ENCODE measurements around the gene DRC7. TPM values are rescaled to one million over a fixed set of nuclear protein-coding genes. Genes with fewer than 3 reads are reported as not detected.
A peak's percentile ranks its signal among the peaks of the same experiment; 100 is the strongest.
"Not testable (repeated sequence)": the region's sequence is repeated elsewhere in the genome, so short reads cannot be mapped to it uniquely, and the experiment has no call there.

DRC7 gene
- total RNA-seq, 1 donor from 2014 or later: not detected

GRCh38 chr16:57739756-57740422 is 45.3 kb downstream of the DRC7 start:
- DNase-seq (ENCODE audit: missing footprints) (no peak), ATAC-seq (no peak)
- intact Hi-C loops (cut with DNase I): no loop called here

- peak; percentile 45 for DNase-seq (ENCODE audit: missing footprints)
- intact Hi-C loops (cut with DNase I): no loop called here
- no peak for ATAC-seq
Observed at GRCh38 chr16:57740423-57741071, 45.9 kb downstream of the DRC7 start.

DNA sequence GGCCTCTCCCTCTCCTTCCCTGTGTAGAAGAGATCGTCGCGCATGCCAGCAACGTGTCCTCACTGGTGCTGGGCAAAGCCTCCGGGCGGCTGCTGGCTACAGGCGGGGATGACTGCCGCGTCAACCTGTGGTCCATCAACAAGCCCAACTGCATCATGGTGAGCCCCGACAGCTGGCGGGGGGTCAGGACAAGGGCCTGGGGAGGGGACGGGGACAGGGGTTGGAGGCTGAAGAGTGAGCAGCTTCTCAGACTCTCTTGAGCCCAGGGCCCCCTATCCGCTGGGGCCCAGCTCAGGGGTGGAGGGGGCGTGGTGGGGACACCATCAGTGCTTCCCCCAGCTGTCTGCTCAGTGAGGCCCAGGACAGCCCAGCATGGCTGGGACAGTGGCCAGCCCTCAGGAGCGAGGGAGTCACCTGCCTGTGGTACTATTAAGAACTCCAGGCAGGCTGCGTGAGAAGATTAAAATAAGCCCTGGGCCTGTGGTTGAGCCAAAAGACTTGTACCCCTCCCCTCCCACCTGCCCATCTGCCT is 47.1 kb downstream of the DRC7 start:
- DNase-seq (ENCODE audit: missing footprints): peak; percentile 64
- intact Hi-C loops (cut with DNase I): no loop called here
- peak; percentile 48 for ATAC-seq

DNA sequence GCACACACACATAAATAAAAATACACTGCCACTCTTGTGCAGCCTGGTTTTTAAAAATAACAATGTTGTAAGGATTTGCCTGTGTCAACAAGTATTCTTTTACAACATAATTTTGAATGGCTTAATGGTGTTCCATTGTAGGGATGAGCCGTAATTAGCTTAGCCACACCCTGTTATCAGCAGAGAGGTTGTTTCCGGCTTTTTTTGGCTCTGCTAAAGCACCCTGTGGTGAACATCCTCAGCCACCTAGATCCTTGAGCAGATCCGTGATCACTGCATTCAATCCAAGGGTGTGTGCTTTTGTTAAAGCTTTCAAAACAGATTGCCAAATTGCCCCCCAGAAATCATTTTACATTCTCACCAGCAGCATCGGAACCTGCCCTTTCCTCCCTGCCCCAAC is 47.9 kb downstream of the DRC7 start:
- no peak for ATAC-seq
- intact Hi-C loops (cut with DNase I): no loop called here
- no peak for DNase-seq (ENCODE audit: missing footprints)

- intact Hi-C loops (cut with DNase I): no loop called here
- no peak for ATAC-seq
- DNase-seq (ENCODE audit: missing footprints): peak; percentile 30
Observed at GRCh38 chr16:57743458-57743857, 48.9 kb downstream of the DRC7 start.

DNA sequence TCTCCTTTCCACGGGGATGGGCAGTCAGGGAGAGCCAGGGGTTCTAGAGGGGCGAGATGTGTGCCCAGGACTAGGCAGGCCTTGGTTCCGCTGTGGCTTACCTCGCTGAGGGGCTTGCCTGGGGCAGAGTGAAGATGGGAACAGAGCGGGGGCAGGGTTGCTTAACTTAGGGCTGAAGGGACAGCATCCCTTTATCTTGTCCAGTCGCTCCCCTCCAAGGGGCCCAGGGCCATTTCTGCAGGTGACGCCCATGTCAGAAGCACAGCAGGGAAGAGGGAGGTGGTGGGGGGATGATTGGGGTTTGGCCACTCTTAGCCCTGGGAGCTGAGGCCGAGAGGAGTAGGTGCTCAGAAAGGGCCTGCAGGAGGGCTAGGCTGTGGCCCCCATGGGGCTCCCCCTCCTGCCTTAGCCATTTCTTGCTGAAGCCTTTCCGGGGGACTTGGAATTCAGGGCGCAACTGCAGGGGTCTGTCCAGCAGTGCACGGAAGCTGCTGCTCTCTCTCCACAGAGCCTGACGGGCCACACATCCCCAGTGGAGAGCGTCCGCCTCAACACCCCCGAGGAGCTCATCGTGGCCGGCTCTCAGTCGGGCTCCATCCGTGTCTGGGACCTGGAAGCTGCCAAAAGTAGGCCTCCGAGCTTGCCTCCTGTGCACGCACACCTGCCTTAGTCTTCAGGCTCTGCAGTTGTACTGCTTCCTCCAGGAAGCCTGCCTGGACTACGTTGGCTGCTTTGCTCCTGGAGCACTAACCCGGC is 49.5 kb downstream of the DRC7 start:
- DNase-seq (ENCODE audit: missing footprints) (peak; percentile 22), ATAC-seq (no peak)
- intact Hi-C loops (cut with DNase I): no loop called here

- intact Hi-C loops (cut with DNase I): no loop called here
- peak; percentile 59 for DNase-seq (ENCODE audit: missing footprints)
- no peak for ATAC-seq
Observed at GRCh38 chr16:57744642-57744903, 50.0 kb downstream of the DRC7 start.

DNA sequence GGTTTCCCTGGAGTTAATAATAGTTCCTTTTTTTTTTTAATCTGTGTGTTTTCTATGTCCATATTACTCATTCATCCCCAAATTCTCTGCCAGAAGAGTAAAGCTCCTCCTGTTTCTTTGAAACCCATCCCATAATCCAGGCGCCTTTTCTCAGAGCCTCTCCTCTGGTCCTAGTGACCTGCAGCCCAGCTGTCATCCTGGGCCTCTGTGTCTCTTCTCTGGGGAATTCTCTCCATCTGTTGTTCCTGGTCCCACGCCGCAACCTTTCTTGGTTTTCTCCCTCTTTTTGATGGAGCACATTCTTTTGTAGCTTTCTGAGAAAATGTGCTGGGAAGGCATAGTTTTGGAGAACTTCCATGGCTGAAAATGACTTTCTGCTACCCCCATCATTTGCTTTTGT is 51.2 kb downstream of the DRC7 start:
- DNase-seq (ENCODE audit: missing footprints): peak; percentile 23

GRCh38 chr16:57746316-57746715 is 51.7 kb downstream of the DRC7 start:
- intact Hi-C loops (cut with DNase I); ATAC-seq; DNase-seq (ENCODE audit: missing footprints): not testable (repeated sequence)

More for the DNA sequence above, 51.2 kb downstream of the DRC7 start:
- no peak for ATAC-seq
- intact Hi-C loops (cut with DNase I): no loop called here

DNA sequence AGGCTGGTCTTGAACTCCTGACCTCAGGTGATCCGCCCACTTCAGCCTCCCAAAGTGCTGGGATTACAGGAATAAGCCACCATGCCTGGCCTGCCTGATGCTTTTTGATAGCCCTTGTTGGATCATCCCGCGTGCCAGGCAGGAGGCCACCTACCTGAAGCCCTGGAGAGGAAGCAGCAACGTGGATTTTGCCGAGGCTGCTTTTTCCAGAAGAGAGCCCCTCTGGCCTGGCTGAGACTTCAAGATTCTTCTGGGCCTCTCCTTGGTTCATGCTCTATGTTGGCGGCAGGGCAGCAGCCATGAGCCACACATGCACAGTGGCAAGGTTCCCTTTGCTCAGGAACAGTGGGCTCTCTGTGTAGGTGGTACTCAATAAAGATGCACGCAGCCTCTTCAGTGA is 52.5 kb downstream of the DRC7 start:
- no peak for ATAC-seq
- peak; percentile 4 for DNase-seq (ENCODE audit: missing footprints)
- intact Hi-C loops (cut with DNase I): no loop called here

- ATAC-seq (no peak), DNase-seq (ENCODE audit: missing footprints) (no peak)
- intact Hi-C loops (cut with DNase I): no loop called here
Observed at GRCh38 chr16:57747496-57747895, 52.9 kb downstream of the DRC7 start.

DNA sequence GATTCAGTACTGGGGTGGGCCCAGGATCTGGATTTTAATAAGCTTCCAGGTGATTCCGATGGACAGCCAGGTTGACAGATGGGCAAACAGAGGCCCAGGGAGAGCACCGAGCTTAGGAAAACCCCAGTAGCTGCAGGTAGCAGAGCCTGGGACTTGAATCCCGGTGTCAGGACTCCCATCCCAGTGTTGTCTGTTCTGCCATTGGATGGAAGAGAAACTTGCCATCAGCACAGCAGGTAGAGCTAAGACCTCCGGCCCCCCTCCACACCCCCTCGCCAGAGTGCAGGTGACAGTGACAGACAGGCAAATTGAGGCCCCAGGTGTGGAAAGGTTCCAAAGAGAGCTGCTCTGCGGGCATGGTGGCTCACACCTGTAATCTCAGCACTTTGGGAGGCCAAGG is 53.4 kb downstream of the DRC7 start:
- intact Hi-C loops (cut with DNase I): no loop called here
- DNase-seq (ENCODE audit: missing footprints) (peak; percentile 42), ATAC-seq (no peak)

DNA sequence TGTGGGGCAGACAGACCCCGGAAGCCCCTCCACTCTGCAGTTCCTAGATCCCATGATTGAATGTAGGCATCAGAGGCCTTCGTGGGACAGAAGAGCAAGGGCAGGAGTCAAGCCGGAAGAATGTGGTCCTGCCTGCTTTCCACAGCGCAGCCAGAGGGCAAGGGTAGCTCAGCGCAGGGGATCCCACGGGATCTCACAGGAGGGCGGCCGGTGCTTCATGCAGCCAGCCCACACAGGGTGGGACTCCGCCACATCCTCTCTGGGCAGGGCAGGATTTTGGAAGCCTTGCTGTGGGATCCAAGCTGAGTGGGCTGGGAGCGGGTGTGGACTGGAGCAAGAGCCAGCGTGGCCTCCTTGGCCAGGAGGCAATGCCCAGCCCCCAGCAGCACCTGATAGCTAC is 54.0 kb downstream of the DRC7 start:
- intact Hi-C loops (cut with DNase I): no loop called here
- ATAC-seq (no peak), DNase-seq (ENCODE audit: missing footprints) (peak; percentile 42)

DNA sequence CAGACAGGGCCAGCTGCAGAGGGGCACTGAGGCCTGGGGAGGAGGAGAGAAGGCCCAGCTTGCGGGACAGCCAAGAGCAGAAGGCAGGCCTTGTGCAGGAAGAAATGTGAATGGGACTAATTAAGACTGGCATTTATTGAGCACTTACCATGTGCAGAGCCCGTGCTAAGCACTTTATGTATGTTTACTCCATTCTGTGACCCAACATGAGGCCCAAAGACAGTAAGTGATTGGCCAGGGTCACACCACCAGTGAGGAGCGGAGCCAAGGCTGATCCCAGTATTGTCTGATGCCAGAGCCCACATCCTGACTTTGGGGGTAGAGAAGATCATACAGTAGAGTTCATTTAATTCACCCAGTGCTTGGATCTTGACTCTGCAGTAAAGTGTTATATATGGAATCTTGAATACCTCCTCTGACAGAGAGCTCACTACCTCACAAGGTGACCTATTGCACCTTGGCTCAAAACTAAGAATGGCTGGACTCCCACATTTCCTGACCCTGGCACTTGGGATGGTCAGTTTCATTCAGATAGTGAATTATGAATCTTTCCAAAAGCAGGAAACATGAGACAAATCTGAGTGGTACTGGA is 54.6 kb downstream of the DRC7 start:
- intact Hi-C loops (cut with DNase I): no loop called here
- ATAC-seq: no peak

GRCh38 chr16:57749856-57750452 is 55.3 kb downstream of the DRC7 start:
- intact Hi-C loops (cut with DNase I): loop anchor here (10.0 kb wide), 1 partner anchor 255 kb away; the partner anchor contains the start of genes USB1 and ZNF319
- DNase-seq (ENCODE audit: missing footprints): peak; percentile 15

More for the DNA sequence above, 54.6 kb downstream of the DRC7 start:
- DNase-seq (ENCODE audit: missing footprints): peak; percentile 14

DNA sequence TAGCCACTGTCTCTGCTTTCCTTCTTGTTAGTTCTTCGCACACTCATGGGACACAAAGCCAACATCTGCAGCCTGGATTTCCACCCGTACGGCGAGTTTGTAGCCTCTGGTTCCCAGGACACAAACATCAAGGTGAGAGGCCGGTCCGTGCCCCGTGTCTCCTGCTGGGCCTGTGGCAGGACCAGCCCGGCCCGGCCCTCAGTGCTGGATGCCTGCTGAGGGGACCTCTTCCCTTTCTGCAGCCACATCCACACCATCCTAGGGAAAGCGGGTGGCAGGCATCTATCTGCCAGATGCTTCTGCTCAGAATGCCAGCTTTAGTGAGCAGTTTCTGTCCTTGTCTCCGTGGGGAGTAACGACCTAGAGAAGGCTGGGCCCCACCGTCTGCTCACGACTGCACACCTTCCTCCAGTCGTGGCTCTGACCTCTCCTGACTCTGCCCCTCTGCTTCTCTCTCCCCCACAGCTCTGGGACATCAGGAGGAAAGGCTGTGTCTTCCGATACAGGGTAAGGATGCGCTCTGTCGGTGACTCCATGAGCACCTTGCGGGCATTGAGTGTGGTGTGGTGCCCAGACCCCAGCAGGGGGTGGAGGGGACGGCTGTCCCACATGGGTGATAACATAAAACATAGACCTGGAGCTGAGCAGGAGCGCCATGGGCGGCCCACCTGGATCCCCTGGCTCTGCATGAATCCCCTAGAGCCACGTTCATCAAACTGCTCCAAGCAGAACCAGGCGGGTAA is 56.4 kb downstream of the DRC7 start:
- intact Hi-C loops (cut with DNase I): loop anchor here (10.0 kb wide), 1 partner anchor 254 kb away; the partner anchor contains the start of genes USB1 and ZNF319
- no peak for ATAC-seq
- peak; percentile 41 for DNase-seq (ENCODE audit: missing footprints)

More at GRCh38 chr16:57749856-57750452, 55.3 kb downstream of the DRC7 start:
- ATAC-seq: no peak

DNA sequence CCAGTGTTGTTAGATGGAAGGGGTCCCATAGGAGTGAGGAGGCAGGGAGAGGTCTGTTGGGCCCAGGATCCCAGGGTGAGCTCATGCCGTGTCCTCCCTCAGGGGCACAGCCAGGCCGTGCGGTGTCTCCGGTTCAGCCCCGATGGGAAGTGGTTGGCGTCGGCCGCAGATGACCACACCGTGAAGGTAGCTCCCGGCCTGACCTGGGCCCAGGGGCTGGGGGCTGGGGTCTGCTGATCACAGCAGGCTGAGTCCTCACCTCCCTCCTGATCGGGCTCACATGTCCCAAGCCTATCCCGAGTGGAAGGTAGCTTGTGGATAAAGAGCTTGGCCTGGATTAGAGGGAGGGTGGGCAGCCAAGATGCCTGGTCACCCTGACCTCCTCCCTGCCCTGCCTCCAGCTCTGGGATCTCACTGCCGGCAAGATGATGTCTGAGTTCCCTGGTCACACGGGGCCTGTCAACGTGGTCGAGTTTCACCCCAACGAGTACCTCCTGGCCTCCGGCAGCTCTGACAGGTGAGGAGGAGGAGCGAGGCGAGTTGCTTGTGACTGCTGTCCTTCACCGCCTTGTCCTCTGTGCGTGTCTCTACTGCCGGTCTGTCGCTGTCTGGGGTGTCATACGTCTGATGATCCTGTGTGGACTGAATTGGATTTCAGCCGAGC is 57.1 kb downstream of the DRC7 start:
- intact Hi-C loops (cut with DNase I): loop anchor here (10.0 kb wide), 1 partner anchor 253 kb away; the partner anchor contains the start of genes USB1 and ZNF319
- DNase-seq (ENCODE audit: missing footprints): peak; percentile 62
- ATAC-seq: no peak

DNA sequence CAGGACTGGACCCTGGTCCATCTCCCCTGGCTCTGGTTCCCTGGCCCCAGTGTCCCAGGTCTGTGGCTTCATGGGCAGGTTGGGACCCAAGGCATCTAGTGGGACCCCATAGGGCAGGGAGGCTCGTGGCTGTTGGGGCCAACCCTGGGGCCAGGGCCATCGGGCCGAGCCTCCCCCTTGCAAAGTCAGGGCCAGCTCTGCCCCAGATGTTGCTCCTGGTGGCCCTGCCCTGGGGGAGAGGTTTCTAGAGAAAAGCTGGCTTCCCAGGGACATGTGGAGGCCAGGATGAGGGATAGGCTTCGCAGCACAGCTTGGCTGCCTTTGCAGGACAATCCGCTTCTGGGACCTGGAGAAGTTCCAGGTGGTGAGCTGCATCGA is 57.6 kb downstream of the DRC7 start:
- peak; percentile 49 for DNase-seq (ENCODE audit: missing footprints)
- ATAC-seq: no peak
- intact Hi-C loops (cut with DNase I): loop anchor here (10.0 kb wide), 1 partner anchor 253 kb away; the partner anchor contains the start of genes USB1 and ZNF319

All from Right ventricle myocardium inferior (tissue), 1 donor.